ENCODE results near the gene SELENOK. TPM values are rescaled to one million over a fixed set of nuclear protein-coding genes. Genes with fewer than 3 reads are reported as not detected.

The SELENOK gene
- total and polyA plus RNA-seq, 2 donors = 54.4 to 72.4 TPM

DNA sequence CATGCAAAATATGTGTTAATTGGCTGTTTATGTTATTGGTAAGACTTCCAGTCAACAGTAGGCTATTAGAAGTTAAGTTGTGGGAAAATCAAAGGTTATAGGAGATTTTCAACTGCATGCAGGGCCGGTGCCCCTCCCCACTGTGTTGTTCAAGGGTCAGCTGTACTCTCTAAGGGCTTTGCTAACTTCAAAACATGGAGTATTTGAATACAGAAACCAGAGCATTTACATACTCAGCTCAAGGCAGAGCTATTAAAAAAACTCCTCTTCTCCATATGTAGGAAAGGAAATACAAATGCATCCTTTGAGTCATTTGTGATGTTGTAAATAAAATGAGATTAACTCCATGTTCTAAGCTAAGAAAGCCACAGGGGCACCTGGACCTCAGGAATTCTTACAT is 28.5 kb downstream of the SELENOK start:
- Histone ChIP-seq H3K27ac (ENCODE audit: low read depth) (no peak overlapping the region), H3K4me1 (ENCODE audit: insufficient read depth) (no peaks in the 10 kb centered on the region), H3K36me3 (ENCODE audit: insufficient read depth) (peaks cover 2% of the 10 kb centered on the region), H3K4me3 (ENCODE audit: low read depth, low read length) (no peak overlapping the region)
- no peak for DNase-seq (ENCODE audit: extremely low spot score)
- 95% methylated on average over 1 of the region's 1 CpG for WGBS

DNA sequence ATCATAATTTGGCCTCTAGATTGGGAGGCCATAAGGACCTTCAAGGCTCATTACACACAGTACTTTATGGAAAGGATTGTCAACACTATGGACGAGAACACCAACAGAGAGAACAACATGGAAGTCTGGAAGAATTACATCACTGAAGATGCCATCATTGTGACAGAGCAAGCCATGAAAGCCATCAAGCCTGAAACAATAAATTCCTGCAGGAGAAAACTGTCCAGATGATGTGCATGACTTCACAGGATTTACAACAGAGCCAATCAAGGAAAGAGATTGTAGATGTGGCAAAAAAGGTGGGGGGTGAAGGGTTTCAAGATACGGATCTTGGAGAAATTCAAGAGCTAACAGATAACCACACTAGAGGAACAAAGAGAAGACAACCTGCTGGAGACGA is 29.4 kb downstream of the SELENOK start:
- 95% methylated on average over 3 of the region's 3 CpGs for WGBS
- H3K4me1 ChIP-seq (ENCODE audit: insufficient read depth) = no peaks in the 10 kb centered on the region
- DNase-seq (ENCODE audit: extremely low spot score) = no peak
- no peak overlapping the region for H3K27ac ChIP-seq (ENCODE audit: low read depth)
- no peak overlapping the region for H3K4me3 ChIP-seq (ENCODE audit: low read depth, low read length)
- peaks cover 2% of the 10 kb centered on the region for H3K36me3 ChIP-seq (ENCODE audit: insufficient read depth)

DNA sequence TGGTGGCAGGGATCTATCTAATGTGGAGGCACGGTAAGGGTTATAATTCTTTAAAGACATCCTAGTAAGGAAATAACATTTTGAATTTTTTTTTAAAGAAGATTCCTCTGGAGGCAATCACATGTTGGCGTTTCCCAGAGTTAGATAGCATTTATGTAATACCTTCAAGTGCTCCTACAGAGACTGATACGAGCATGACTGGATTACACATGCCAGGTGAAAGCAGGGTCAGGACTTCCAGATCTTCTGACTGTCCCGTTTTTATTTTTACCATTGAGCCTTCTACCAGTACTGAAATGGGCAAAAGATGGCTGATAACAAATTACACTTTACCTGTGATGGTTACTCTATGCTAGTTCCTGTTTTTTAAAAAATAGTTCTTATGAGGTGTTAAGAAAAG is 31.5 kb downstream of the SELENOK start:
- H3K36me3 ChIP-seq (ENCODE audit: insufficient read depth) = peaks cover 2% of the 10 kb centered on the region
- H3K4me3 ChIP-seq (ENCODE audit: low read depth, low read length) = no peak overlapping the region
- whole genome bisulfite sequencing = 82% methylated on average over 4 of the region's 4 CpGs
- H3K27ac ChIP-seq (ENCODE audit: low read depth) = no peak overlapping the region
- DNase-seq (ENCODE audit: extremely low spot score) = no peak
- H3K4me1 ChIP-seq (ENCODE audit: insufficient read depth) = no peaks in the 10 kb centered on the region

DNA sequence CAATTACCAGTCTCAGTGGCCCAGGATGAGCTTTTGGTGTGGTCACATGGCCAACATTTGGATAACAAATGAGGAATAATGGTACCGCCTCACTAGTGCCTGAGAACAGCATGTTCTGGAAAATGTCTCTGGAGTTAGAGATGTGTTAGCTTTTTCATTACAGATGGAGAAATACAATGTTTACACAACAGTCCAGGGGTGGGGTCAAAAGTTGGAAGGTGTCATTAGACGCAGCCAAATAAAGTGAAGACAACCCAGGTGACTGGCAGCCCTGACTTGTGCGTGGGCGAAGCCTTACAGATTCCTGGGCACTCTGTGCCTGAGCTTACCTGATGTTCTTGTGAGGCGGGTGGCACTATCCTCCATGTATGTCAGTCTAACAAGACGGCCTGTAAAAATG is 32.5 kb downstream of the SELENOK start:
- 91% methylated on average over 6 of the region's 6 CpGs for WGBS
- H3K4me3 ChIP-seq (ENCODE audit: low read depth, low read length) = no peak overlapping the region
- H3K36me3 ChIP-seq (ENCODE audit: insufficient read depth) = peaks cover 2% of the 10 kb centered on the region
- H3K27ac ChIP-seq (ENCODE audit: low read depth) = no peak overlapping the region
- no peak for DNase-seq (ENCODE audit: extremely low spot score)
- no peaks in the 10 kb centered on the region for H3K4me1 ChIP-seq (ENCODE audit: insufficient read depth)

DNA sequence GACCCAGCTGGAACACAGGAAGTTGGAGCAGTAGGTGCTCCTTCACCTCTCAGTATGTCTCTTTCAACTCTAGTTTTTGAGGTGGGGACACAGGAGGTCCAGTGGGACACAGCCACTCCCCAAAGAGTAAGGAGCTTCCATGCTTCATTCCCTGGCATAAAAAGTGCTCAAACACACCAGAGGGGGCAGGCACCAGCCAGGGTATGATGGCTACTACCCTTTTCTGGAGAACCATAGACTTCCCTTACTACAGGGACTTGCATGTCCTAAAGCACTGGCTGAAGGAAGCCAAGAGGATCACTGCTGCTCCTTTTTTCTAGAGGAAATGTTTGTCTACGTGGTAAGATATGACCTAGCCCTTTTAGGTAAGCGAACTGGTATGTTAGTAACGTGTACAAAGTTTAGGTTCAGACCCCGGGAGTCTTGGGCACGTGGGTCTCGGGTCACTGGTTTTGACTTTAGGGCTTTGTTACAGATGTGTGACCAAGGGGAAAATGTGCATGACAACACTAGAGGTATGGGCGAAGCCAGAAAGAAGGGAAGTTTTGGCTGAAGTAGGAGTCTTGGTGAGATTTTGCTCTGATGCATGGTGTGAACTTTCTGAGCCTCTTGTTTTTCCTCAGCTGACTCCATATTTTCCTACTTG is 33.4 kb downstream of the SELENOK start:
- peaks cover 2% of the 10 kb centered on the region for H3K36me3 ChIP-seq (ENCODE audit: insufficient read depth)
- no peak overlapping the region for H3K27ac ChIP-seq (ENCODE audit: low read depth)
- no peaks in the 10 kb centered on the region for H3K4me1 ChIP-seq (ENCODE audit: insufficient read depth)
- no peak for DNase-seq (ENCODE audit: extremely low spot score)
- 81% methylated on average over 7 of the region's 7 CpGs for WGBS
- no peak overlapping the region for H3K4me3 ChIP-seq (ENCODE audit: low read depth, low read length)

DNA sequence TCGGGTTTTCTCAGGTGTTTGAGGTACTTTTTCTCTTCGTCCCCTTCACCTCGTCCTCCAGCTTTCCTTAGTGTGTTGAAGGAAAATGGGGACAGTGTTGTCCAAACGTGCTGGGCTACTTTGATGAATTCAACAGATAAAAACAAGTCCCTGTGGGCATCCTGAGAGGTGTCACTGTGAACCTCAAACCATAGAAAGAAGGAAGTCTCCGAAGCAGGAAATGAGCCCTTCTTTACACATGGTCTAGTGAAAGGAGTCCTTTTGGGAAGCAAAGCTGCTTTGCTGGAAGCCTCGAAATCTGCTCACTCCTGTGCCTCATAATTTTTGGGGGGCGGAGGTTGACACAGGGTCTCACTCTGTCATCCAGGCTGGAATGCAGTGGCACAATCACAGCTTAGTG is 34.7 kb downstream of the SELENOK start:
- H3K36me3 ChIP-seq (ENCODE audit: insufficient read depth) = peaks cover 2% of the 10 kb centered on the region
- no peak overlapping the region for H3K4me3 ChIP-seq (ENCODE audit: low read depth, low read length)
- no peak for DNase-seq (ENCODE audit: extremely low spot score)
- WGBS = 69% methylated on average over 7 of the region's 7 CpGs
- no peaks in the 10 kb centered on the region for H3K4me1 ChIP-seq (ENCODE audit: insufficient read depth)
- H3K27ac ChIP-seq (ENCODE audit: low read depth) = no peak overlapping the region

DNA sequence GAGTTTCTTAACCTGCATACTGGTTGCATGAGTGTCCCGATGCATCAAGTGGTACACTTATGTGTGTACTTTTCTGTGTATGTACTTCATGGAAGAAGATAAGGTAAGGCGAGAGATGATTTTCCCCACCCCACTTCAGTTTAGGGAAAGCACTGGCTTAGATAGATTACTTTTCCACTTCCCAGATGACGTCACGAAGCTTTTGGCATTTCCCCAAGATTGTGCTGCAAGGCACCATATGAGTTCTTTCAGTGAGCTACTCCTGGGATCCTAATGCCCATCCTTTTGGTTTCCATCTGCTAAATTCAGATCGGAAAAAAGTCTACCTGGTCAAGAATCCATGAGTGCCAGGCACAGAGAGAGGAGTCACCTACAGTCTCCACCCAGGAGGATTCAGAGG is 40.8 kb downstream of the SELENOK start:
- Histone ChIP-seq H3K27ac (ENCODE audit: low read depth) (no peak overlapping the region), H3K4me1 (ENCODE audit: insufficient read depth) (no peaks in the 10 kb centered on the region), H3K36me3 (ENCODE audit: insufficient read depth) (no peaks in the 10 kb centered on the region), H3K4me3 (ENCODE audit: low read depth, low read length) (no peak overlapping the region)
- DNase-seq (ENCODE audit: extremely low spot score) = no peak
- WGBS = 31% methylated on average over 5 of the region's 5 CpGs

DNA sequence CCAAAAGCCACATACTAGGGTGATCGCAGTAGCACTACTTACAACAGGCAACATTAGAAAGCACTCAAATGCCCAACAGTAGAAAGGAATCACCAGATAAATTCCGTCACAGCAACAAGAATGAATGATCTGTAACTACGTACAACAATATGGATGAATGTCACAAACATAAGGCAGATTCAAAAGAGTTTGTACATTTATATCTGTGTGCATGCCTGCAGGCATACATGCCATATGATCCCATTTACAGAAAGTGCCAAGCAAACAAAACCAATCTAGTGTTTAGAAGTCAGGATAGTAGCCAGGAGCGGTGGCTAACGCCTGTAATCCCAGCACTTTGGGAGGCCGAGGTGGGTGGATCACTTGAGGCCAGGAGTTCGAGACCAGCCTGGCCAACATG is 41.7 kb downstream of the SELENOK start:
- no peaks in the 10 kb centered on the region for H3K4me1 ChIP-seq (ENCODE audit: insufficient read depth)
- no peak for DNase-seq (ENCODE audit: extremely low spot score)
- H3K36me3 ChIP-seq (ENCODE audit: insufficient read depth) = no peaks in the 10 kb centered on the region
- 95% methylated on average over 7 of the region's 7 CpGs for WGBS
- no peak overlapping the region for H3K4me3 ChIP-seq (ENCODE audit: low read depth, low read length)
- H3K27ac ChIP-seq (ENCODE audit: low read depth) = no peak overlapping the region

DNA sequence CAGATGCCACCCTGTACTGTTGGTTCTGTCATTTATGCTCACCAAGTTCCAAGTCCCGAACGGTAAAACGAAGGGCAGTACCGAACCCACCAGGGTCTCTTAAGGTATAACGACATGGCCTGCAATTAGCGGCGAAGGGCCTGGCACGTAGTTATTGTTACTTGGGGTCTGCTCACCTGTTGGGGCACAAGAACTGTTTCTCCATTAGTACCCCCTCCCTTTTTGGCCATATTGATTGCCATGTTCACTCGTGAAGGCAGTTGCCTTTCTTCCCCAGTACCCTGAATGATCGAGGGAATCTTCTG is 44.9 kb downstream of the SELENOK start:
- no peak overlapping the region for H3K27ac ChIP-seq (ENCODE audit: low read depth)
- H3K4me1 ChIP-seq (ENCODE audit: insufficient read depth) = no peaks in the 10 kb centered on the region
- WGBS = 60% methylated on average over 10 of the region's 10 CpGs
- no peak for DNase-seq (ENCODE audit: extremely low spot score)
- no peak overlapping the region for H3K4me3 ChIP-seq (ENCODE audit: low read depth, low read length)
- no peaks in the 10 kb centered on the region for H3K36me3 ChIP-seq (ENCODE audit: insufficient read depth)

DNA sequence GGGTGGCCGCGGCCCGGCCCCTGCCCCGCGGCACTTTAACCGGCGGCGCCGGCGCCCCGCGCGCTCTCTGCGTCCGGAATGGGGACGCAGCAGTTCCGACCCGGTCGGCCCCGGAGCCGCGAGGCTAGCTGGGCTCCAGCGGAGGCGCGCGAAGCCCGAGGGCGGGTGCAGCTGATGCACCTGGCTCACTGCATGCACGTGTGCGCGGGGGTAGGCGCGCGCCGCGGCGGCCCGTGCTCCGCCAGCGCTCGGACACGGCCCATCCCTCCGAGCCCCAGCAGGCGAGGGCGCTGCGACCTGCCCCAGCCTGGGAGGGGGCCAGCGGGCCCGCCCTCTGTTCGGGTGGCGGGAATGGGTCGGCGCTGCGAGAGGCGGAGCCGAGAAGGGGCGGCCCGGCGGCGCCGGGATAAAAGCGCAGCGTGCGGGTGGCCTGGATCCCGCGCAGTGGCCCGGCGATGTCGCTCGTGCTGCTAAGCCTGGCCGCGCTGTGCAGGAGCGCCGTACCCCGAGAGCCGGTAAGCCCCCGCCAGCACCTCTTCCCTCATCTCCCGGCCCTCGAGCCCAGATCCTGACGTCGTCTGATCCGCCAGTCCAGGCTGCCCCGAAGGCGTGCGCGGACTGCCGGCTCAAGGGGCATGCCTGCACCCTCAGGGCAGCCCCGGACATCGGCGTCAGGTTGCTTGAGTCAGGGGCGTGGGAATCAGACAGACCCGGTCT is 45.4 kb downstream of the SELENOK start, which contains the start of the genes CHDH and IL17RB:
CHDH (minus strand) TSS at position 286 of the 717 bp plus-strand sequence. CDS start 22,411 bp downstream, outside the sequence.
IL17RB (plus strand) TSS at position 435 of the 717 bp plus-strand sequence; CDS start at position 456, 21 bp downstream.
- 1% methylated on average over 91 of the region's 91 CpGs for WGBS
- no peak within 1 kb of the TSS for H3K27ac ChIP-seq (ENCODE audit: low read depth)
- DNase-seq (ENCODE audit: extremely low spot score) = no peak
- H3K4me1 ChIP-seq (ENCODE audit: insufficient read depth) = no peaks in the 10 kb centered on the region
- peak within 1 kb of the TSS; percentile 64 for H3K4me3 ChIP-seq (ENCODE audit: low read depth, low read length)
- H3K36me3 ChIP-seq (ENCODE audit: insufficient read depth) = no peaks in the 10 kb centered on the region

DNA sequence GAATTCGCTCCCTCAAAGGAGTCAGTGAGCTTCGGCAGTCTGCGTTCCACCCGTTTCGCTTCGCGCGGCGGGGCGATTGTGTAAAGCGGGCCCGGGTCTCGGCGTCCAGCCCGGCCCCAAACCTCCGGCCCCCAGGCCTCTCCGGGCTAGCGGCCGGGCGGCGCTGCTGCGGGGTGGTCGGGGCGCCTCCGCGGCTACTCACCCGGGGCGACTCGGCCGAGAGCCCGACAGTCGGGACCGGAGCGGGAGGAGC is 45.9 kb downstream of the SELENOK start:
- WGBS = 1% methylated on average over 34 of the region's 34 CpGs

DNA sequence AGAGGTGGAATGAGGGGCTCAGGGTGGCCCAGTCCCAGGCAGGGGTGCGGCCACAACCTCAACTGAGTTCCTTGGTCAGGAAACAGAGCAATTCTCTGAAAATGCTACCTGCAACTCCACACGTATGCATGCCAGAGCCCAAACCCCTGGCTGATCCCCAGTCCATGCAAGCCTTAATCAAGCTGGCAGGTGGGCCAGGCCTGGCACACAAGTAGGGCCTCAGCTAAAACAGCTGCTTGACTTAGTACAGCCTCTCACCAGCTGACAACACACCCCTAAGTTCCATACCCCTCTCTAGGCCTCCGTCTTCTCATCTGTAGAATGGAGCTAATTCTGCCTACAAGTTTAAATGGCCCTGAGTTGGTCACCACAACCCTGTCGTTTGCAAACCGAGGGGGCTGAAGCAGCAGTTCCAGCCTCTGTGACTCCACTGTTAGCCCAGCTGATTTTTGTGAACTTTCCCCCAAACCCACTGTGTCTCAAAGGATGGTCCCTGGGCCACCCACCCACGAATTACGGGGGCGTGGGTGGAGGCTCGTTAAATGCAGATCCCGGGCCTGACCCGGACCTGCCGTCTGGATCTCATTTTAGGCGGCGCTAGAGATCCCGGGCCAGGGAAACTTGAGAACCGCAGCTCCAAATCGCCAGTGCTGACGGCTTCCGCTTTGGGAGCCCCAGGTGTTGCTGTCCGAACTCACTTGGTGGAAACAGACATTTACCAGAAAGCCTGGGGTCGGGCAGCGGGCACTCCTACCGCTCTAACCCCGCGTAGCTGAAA is 46.4 kb downstream of the SELENOK start:
- Histone ChIP-seq H3K4me1 (ENCODE audit: insufficient read depth) (no peaks in the 10 kb centered on the region), H3K36me3 (ENCODE audit: insufficient read depth) (no peaks in the 10 kb centered on the region), H3K4me3 (ENCODE audit: low read depth, low read length) (peak overlapping the region; percentile 64), H3K27ac (ENCODE audit: low read depth) (no peak overlapping the region)
- no peak for DNase-seq (ENCODE audit: extremely low spot score)
- WGBS = 20% methylated on average over 25 of the region's 25 CpGs

More for the DNA sequence above, 45.9 kb downstream of the SELENOK start:
- Histone ChIP-seq H3K27ac (ENCODE audit: low read depth) (no peak overlapping the region), H3K4me1 (ENCODE audit: insufficient read depth) (no peaks in the 10 kb centered on the region), H3K36me3 (ENCODE audit: insufficient read depth) (no peaks in the 10 kb centered on the region), H3K4me3 (ENCODE audit: low read depth, low read length) (peak overlapping the region; percentile 64)
- no peak for DNase-seq (ENCODE audit: extremely low spot score)

DNA sequence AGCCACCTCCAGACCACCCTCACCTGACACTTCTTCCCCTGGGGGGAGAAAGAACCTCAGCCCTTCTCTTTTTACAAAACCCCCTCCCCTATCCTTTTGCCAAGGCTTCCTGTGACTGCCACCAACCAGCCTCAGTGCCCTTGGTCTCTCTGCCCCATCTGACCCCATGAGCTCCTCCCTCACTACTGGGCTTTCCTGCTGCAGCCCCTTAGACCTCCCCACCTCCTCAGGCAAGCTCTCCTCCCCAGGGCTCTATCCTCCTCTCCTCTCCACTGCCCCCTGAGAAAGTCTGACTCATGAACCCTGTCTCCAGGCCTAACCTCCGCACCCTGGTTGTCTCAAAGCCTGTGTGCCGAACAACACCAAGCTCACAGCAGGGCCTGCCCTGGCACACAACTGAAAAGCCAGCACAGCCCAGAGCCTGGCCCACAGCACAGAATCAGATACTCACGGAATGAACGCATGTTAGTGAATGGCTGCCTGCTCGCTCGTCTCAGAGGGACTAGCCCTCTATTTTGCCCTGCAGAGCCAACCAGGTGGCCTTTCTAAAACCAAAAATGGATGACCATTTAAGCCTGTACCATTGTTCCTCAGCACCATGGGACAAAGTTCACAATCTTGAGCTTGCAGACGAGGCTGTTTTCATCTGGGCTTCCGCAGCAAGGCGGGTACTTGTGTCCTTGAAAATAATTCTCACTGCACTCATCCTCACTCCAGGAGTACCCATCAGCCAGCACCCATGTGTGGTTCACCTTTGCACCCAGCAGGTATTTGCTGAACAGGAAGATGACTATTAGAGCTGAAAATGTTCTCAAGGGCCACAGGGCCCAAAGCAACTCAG is 47.2 kb downstream of the SELENOK start:
- Histone ChIP-seq H3K27ac (ENCODE audit: low read depth) (no peak overlapping the region), H3K36me3 (ENCODE audit: insufficient read depth) (no peaks in the 10 kb centered on the region), H3K4me1 (ENCODE audit: insufficient read depth) (no peaks in the 10 kb centered on the region), H3K4me3 (ENCODE audit: low read depth, low read length) (no peak overlapping the region)
- 97% methylated on average over 9 of the region's 9 CpGs for WGBS
- no peak for DNase-seq (ENCODE audit: extremely low spot score)

Measured in urinary bladder (tissue), 4 donors.